Panc1 (cell line): ENCODE data around the gene KIAA1671. TPM values are rescaled to one million over a fixed set of nuclear protein-coding genes. Genes with fewer than 3 reads are reported as not detected.

ENCODE experiments used
- ATAC-seq: fragments of 200-7000 bp; cut with Tn5 transposase; 2 replicates; pipeline ENCODE4 v1.9.1; 2020; ENCODE audit warnings: mild to moderate bottlenecking, moderate library complexity
- BruUV-seq: library from RNA; stranded (reverse); fragments of 400-500 nt; replicated peaks from 2 replicates; lab custom pipeline; 2021; lab: Mats Ljungman, UMichigan
- CTCF ChIA-PET: fragments of 300-600 bp; sonication (Branson Sonifier 250); formaldehyde crosslinking; loops from one replicate; lab custom pipeline; 2022; ENCODE audit warnings: antibody characterized with exemption; lab: Charles Lee
- POLR2A ChIA-PET: fragments of 300-600 bp; sonication (Branson Sonifier 250); formaldehyde crosslinking; loops from one replicate; lab custom pipeline; 2022; ENCODE audit warnings: antibody characterized with exemption; lab: Charles Lee
- DNase-seq: peaks from one replicate; pipeline ENCODE4 v3.0.0-alpha.2; 2010; ENCODE audit warnings: low read depth, low spot score
- H3K27ac ChIP-seq: 2 replicates; pipeline ENCODE4 v1.5.1; 2011; ENCODE audit warnings: mild to moderate bottlenecking, low read length, inconsistent platforms
- H3K27me3 ChIP-seq: fragments of 200-500 bp; sonication (Bioruptor generic); 2 replicates; pipeline ENCODE4 v1.6.0; 2014; ENCODE audit warnings: low read length, inconsistent platforms; ENCODE audit not compliant: control insufficient read depth, insufficient read depth
- H3K36me3 ChIP-seq: fragments of 200-500 bp; sonication (Bioruptor generic); 2 replicates; pipeline ENCODE4 v1.5.1; 2014; ENCODE audit warnings: inconsistent platforms, mild to moderate bottlenecking, low read length, moderate library complexity; ENCODE audit not compliant: control insufficient read depth, insufficient read depth
- H3K4me1 ChIP-seq: 2 replicates; pipeline ENCODE4 v1.5.1; 2011; ENCODE audit warnings: inconsistent platforms, mild to moderate bottlenecking, low read length, moderate library complexity; ENCODE audit not compliant: control insufficient read depth, insufficient read depth
- H3K4me3 ChIP-seq, 2 experiments: 2 replicates each; pipeline ENCODE4 v1.5.1; 2011 to 2012; ENCODE audit warnings: low read depth in 2 of 2, low read length in 2 of 2, mild to moderate bottlenecking in 2 of 2, inconsistent platforms in 1 of 2, moderate library complexity in 1 of 2
- H3K9me3 ChIP-seq: fragments of 200-500 bp; sonication (Bioruptor generic); 2 replicates; pipeline ENCODE4 v1.5.1; 2014; ENCODE audit warnings: low read depth, mild to moderate bottlenecking, inconsistent platforms, low read length, moderate library complexity; ENCODE audit not compliant: control insufficient read depth, insufficient read depth
- CTCF ChIP-seq: fragments of 450-650 bp; IDR thresholded peaks from 2 replicates; pipeline ENCODE4 v1.5.1; 2017; ENCODE audit warnings: mild to moderate bottlenecking
- POLR2AphosphoS5 ChIP-seq: IDR thresholded peaks from 2 replicates; pipeline ENCODE4 v1.6.1; 2012; ENCODE audit warnings: mild to moderate bottlenecking, low read depth, low read length, moderate library complexity
- REST ChIP-seq, 2 experiments: IDR thresholded peaks; 2 replicates each; pipeline ENCODE4 v1.6.1; 2011 to 2012; ENCODE audit warnings: low read depth in 2 of 2, control low read depth in 1 of 2, low read length in 1 of 2, mild to moderate bottlenecking in 1 of 2, moderate library complexity in 1 of 2; ENCODE audit not compliant: insufficient read depth in 1 of 2
- SIN3A ChIP-seq: IDR thresholded peaks from 2 replicates; pipeline ENCODE4 v1.6.1; 2012; ENCODE audit warnings: low read depth, mild to moderate bottlenecking, low read length, moderate library complexity, borderline replicate concordance; ENCODE audit not compliant: insufficient read depth
- TCF7L2 ChIP-seq: IDR thresholded peaks from 2 replicates; pipeline ENCODE4 v1.6.1; 2011; ENCODE audit warnings: mild to moderate bottlenecking, low read depth, low read length, inconsistent platforms
- in situ Hi-C: cut with HindIII; loops from 2 replicates; pipeline ENCODE4 v1.10.0; 2016; ENCODE audit warnings: low sequenced_read_pairs, low pct_unique_long_range_greater_than_20kb
- intact Hi-C: fragments of 100-400 bp; cut with micrococcal nuclease; formaldehyde crosslinking; loops from one replicate; pipeline ENCODE4 v1.10.0; 2022; ENCODE audit not compliant: unreplicated experiment
- total RNA-seq: library from RNA; stranded (reverse); gene quantifications from one replicate; pipeline ENCODE4 v1.2.1, GENCODE V29; 2021; ENCODE audit not compliant: unreplicated experiment

KIAA1671 gene
- total RNA-seq, 1 experiment from 2014 or later, result 48.1 TPM

- CTCF ChIA-PET, result interaction anchor here (0.7 kb wide), 1 partner anchor 10 kb away, joined by 3 read pairs; no protein-coding TSS in a partner anchor
- in situ Hi-C loops, result no loop called here
- intact Hi-C loops, result no loop called here
These were observed 117.4 kb downstream of the KIAA1671 start for GRCh38 chr22:25069758-25070481.

GRCh38 chr22:25070956-25071355 is 118.4 kb downstream of the KIAA1671 start:
- ChIA-PET POLR2A (no interaction called here), CTCF (interaction anchor here (0.5 kb wide), 1 partner anchor 37 kb away, joined by 7 read pairs; no protein-coding TSS in a partner anchor)
- no peak for DNase-seq
- H3K36me3 ChIP-seq, result no peaks in the 10 kb centered on the region
- no peaks in the 10 kb centered on the region for H3K27me3 ChIP-seq
- BruUV-seq, result no TSS peak
- no peaks in the 10 kb centered on the region for H3K4me1 ChIP-seq
- H3K27ac ChIP-seq, result no peak overlapping the region
- no peak for ATAC-seq
- H3K4me3 ChIP-seq, result no peak overlapping the region
- TF ChIP-seq TCF7L2 (no peak), POLR2AphosphoS5 (no peak), CTCF (no peak), SIN3A (no peak), REST (IDR thresholded peaks at IDR 0.05; ENCODE audit: insufficient read depth in 1 of 2, low read depth in 2 of 2, low read length in 1 of 2) (no peak)
- in situ Hi-C loops (no loop called here), intact Hi-C loops (no loop called here)
- H3K9me3 ChIP-seq, result no peaks in the 10 kb centered on the region

More at GRCh38 chr22:25069758-25070481, 117.4 kb downstream of the KIAA1671 start:
- no peaks in the 10 kb centered on the region for H3K36me3 ChIP-seq
- no peaks in the 10 kb centered on the region for H3K4me1 ChIP-seq
- H3K9me3 ChIP-seq, result no peaks in the 10 kb centered on the region
- POLR2A ChIA-PET, result no interaction called here
- TF ChIP-seq REST (IDR thresholded peaks at IDR 0.05; ENCODE audit: insufficient read depth in 1 of 2, low read depth in 2 of 2, low read length in 1 of 2) (no peak), TCF7L2 (no peak), SIN3A (no peak), POLR2AphosphoS5 (no peak), CTCF (no peak)
- no peak for ATAC-seq
- no peaks in the 10 kb centered on the region for H3K27me3 ChIP-seq
- no TSS peak for BruUV-seq
- no peak for DNase-seq
- H3K27ac ChIP-seq, result no peak overlapping the region
- no peak overlapping the region for H3K4me3 ChIP-seq
